SK-N-SH treated with all-trans-retinoic acid at 6 μM for 48 hours (cell line): ENCODE data around the gene B3GLCT.

Source experiments
- ATAC-seq: fragments of 200-7000 bp; cut with Tn5 transposase; 3 replicates; pipeline ENCODE4 v1.9.1; 2020; ENCODE audit warnings: mild to moderate bottlenecking, moderate library complexity
- ARNTL ChIP-seq: fragments of 450-650 bp; formaldehyde crosslinking; IDR thresholded peaks from 2 replicates; pipeline ENCODE4 v1.5.0; 2020; ENCODE audit warnings: low read depth, mild to moderate bottlenecking, moderate library complexity, borderline replicate concordance
- BACH2 ChIP-seq: fragments of 250-450 bp; sonication (Bioruptor Pico); IDR thresholded peaks from 2 replicates; pipeline ENCODE4 v1.9.0; 2021; ENCODE audit warnings: mild to moderate bottlenecking, borderline replicate concordance
- CSDC2 ChIP-seq: fragments of 250-450 bp; sonication (Bioruptor Pico); IDR thresholded peaks from 2 replicates; pipeline ENCODE4 v1.5.0; 2020; ENCODE audit warnings: mild to moderate bottlenecking, moderate library complexity
- ESRRG ChIP-seq: fragments of 250-450 bp; sonication (Bioruptor Pico); IDR thresholded peaks from 2 replicates; pipeline ENCODE4 v1.6.1; 2021; ENCODE audit warnings: mild to moderate bottlenecking
- GLIS3 ChIP-seq: fragments of 250-450 bp; sonication (Bioruptor Pico); IDR thresholded peaks from 2 replicates; pipeline ENCODE4 v1.5.0; 2020; ENCODE audit warnings: mild to moderate bottlenecking, moderate library complexity
- ISL1 ChIP-seq: fragments of 250-450 bp; sonication (Bioruptor Pico); IDR thresholded peaks from 2 replicates; pipeline ENCODE4 v2.1.2; 2022; ENCODE audit warnings: mild to moderate bottlenecking, moderate library complexity
- OSR1 ChIP-seq: fragments of 250-450 bp; sonication (Bioruptor Pico); IDR thresholded peaks from 2 replicates; pipeline ENCODE4 v1.8.0; 2022; ENCODE audit warnings: moderate library complexity, mild to moderate bottlenecking, inconsistent platforms
- PPARA ChIP-seq: fragments of 250-450 bp; sonication (Bioruptor Pico); IDR thresholded peaks from 2 replicates; pipeline ENCODE4 v1.5.0; 2020; ENCODE audit warnings: mild to moderate bottlenecking, borderline replicate concordance
- RARB ChIP-seq: fragments of 250-450 bp; sonication (Bioruptor Pico); IDR thresholded peaks from 2 replicates; pipeline ENCODE4 v1.8.0; 2021; ENCODE audit warnings: mild to moderate bottlenecking, moderate library complexity
- SNAI2 ChIP-seq: fragments of 250-450 bp; sonication (Bioruptor Pico); IDR thresholded peaks from 2 replicates; pipeline ENCODE4 v1.5.0; 2020; ENCODE audit warnings: mild to moderate bottlenecking, moderate library complexity
- TCF4 ChIP-seq: fragments of 250-450 bp; sonication (Bioruptor Pico); IDR thresholded peaks from 2 replicates; pipeline ENCODE4 v1.8.0; 2021; ENCODE audit warnings: mild to moderate bottlenecking, moderate library complexity, borderline replicate concordance
- TOX ChIP-seq: fragments of 250-450 bp; sonication (Bioruptor Pico); IDR thresholded peaks from 2 replicates; pipeline ENCODE4 v1.8.0; 2021; ENCODE audit warnings: mild to moderate bottlenecking, moderate library complexity, borderline replicate concordance
- ZC3H10 ChIP-seq: fragments of 250-450 bp; sonication (Bioruptor Pico); IDR thresholded peaks from 2 replicates; pipeline ENCODE4 v1.5.1; 2021; ENCODE audit warnings: mild to moderate bottlenecking, moderate library complexity
- ZFP3 ChIP-seq: fragments of 250-450 bp; sonication (Bioruptor Pico); IDR thresholded peaks from 2 replicates; pipeline ENCODE4 v1.5.0; 2020; ENCODE audit warnings: mild to moderate bottlenecking, moderate library complexity
- ZFP30 ChIP-seq: fragments of 450-650 bp; formaldehyde crosslinking; IDR thresholded peaks from 2 replicates; pipeline ENCODE4 v1.5.0; 2022; ENCODE audit warnings: mild to moderate bottlenecking, moderate library complexity
- ZNF565 ChIP-seq: fragments of 450-650 bp; formaldehyde crosslinking; conservative IDR thresholded peaks from 2 replicates; pipeline ENCODE4 v1.5.0; 2020; ENCODE audit warnings: low read depth, mild to moderate bottlenecking, moderate library complexity
- ZNF70 ChIP-seq: fragments of 450-650 bp; formaldehyde crosslinking; IDR thresholded peaks from 2 replicates; pipeline ENCODE4 v1.5.0; 2020; ENCODE audit warnings: mild to moderate bottlenecking, moderate library complexity
- ZNF8 ChIP-seq: fragments of 450-650 bp; formaldehyde crosslinking; IDR thresholded peaks from 2 replicates; pipeline ENCODE4 v1.5.0; 2020; ENCODE audit warnings: mild to moderate bottlenecking, moderate library complexity
- TF ChIP-seq, protein P1 (sequence below): fragments of 250-450 bp; sonication (Bioruptor Pico); IDR thresholded peaks from 2 replicates; pipeline ENCODE4 v1.5.0; 2020; ENCODE audit warnings: mild to moderate bottlenecking, moderate library complexity
- TF ChIP-seq, protein P2 (sequence below): fragments of 250-450 bp; sonication (Bioruptor Pico); IDR thresholded peaks from 2 replicates; pipeline ENCODE4 v1.5.1; 2021; ENCODE audit warnings: mild to moderate bottlenecking, moderate library complexity
- TF ChIP-seq, protein P3 (sequence below): fragments of 250-450 bp; sonication (Bioruptor Pico); IDR thresholded peaks from 2 replicates; pipeline ENCODE4 v1.8.0; 2020; ENCODE audit warnings: mild to moderate bottlenecking, moderate library complexity, borderline replicate concordance
- TF ChIP-seq, protein P4 (sequence below): fragments of 250-450 bp; sonication (Bioruptor Pico); IDR thresholded peaks from 2 replicates; pipeline ENCODE4 v1.8.0; 2021; ENCODE audit warnings: low read depth, mild to moderate bottlenecking, moderate library complexity, borderline replicate concordance
- TF ChIP-seq, protein P5 (sequence below): fragments of 250-450 bp; sonication (Bioruptor Pico); IDR thresholded peaks from 2 replicates; pipeline ENCODE4 v1.5.1; 2020; ENCODE audit warnings: low read depth, mild to moderate bottlenecking, moderate library complexity

Gene B3GLCT

DNA sequence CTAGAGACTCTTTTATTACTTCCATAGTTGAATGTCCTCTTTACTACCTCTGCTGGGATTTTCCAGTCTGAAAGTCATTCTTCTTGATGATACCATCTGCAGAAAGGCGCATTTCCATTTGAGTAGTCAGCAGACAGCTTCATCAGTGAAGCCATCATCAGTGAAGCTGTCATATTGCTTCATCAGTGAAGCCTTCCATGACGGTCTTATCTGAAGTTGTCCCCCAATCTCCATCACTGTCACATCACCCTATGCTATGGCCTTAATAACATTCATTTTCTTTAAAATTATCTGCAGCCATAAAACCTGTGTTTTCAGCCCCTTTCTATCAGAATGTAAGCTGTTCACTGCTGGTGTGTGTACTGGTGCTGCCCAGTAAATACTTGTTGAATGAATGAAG, 151.6 kb downstream of the B3GLCT start (continued):
- no peak for TF ChIP-seq ZNF565 (CRISPR knock-in tag)

DNA sequence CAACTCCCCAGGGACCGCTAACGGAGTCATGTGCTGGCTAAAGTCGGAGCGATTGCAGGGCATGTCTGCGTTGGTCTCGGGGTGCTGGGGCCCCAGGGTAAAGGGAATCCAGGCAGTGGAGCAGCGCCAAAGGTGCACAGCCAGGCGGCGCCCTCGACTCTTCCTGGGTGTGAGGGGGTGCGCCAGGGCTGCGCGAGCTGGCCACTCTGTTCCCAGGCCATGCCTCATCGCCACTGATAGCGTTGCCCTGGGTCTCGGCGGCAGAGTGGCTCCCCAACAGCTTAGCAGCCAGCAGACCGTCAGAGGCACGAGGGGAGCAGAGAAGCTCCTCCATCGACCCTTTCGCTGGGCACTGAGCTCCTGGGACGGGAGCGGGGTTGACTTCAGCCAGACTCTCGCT, 152.7 kb downstream of the B3GLCT start:
- TF ChIP-seq ZC3H10 (CRISPR knock-in tag) (no peak), TOX (CRISPR knock-in tag) (no peak), BACH2 (CRISPR knock-in tag) (no peak)
- TF ChIP-seq, all 23 proteins: peak for 0
- no peak for ATAC-seq

DNA sequence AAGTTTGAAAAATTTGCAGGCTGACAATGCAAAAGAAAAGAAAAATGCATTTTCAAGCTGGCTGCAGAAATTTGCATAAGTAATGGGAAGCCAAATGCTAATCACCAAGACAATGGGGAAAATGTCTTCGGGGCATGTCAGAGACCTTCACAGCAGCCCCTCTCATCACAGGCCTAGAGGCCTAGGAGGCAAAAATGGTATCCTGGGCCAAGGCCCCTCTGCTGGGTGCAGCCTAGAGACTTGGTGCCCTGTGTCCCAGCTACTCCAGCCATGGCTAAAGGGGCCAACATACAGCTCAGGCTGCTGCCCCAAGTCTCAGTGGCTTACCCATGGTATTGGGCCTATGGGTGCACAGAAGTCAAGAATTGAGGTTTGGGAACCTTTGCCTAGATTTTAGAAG, 155.2 kb downstream of the B3GLCT start:
- ATAC-seq = no peak
- TF ChIP-seq ZNF565 (CRISPR knock-in tag) (no peak), ZFP30 (CRISPR knock-in tag) (no peak), BACH2 (CRISPR knock-in tag) (no peak), SNAI2 (CRISPR knock-in tag) (no peak), ZNF70 (CRISPR knock-in tag) (no peak), TCF4 (CRISPR knock-in tag) (no peak), TOX (CRISPR knock-in tag) (no peak), CSDC2 (CRISPR knock-in tag) (no peak), ZC3H10 (CRISPR knock-in tag) (no peak), GLIS3 (CRISPR knock-in tag) (no peak), ESRRG (CRISPR knock-in tag) (no peak), ZFP3 (CRISPR knock-in tag) (no peak), ISL1 (CRISPR knock-in tag) (no peak), PPARA (CRISPR knock-in tag) (no peak), ARNTL (CRISPR knock-in tag) (no peak)
- TF ChIP-seq, protein P1, sequence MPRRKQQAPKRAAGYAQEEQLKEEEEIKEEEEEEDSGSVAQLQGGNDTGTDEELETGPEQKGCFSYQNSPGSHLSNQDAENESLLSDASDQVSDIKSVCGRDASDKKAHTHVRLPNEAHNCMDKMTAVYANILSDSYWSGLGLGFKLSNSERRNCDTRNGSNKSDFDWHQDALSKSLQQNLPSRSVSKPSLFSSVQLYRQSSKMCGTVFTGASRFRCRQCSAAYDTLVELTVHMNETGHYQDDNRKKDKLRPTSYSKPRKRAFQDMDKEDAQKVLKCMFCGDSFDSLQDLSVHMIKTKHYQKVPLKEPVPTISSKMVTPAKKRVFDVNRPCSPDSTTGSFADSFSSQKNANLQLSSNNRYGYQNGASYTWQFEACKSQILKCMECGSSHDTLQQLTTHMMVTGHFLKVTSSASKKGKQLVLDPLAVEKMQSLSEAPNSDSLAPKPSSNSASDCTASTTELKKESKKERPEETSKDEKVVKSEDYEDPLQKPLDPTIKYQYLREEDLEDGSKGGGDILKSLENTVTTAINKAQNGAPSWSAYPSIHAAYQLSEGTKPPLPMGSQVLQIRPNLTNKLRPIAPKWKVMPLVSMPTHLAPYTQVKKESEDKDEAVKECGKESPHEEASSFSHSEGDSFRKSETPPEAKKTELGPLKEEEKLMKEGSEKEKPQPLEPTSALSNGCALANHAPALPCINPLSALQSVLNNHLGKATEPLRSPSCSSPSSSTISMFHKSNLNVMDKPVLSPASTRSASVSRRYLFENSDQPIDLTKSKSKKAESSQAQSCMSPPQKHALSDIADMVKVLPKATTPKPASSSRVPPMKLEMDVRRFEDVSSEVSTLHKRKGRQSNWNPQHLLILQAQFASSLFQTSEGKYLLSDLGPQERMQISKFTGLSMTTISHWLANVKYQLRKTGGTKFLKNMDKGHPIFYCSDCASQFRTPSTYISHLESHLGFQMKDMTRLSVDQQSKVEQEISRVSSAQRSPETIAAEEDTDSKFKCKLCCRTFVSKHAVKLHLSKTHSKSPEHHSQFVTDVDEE (CRISPR knock-in tag) = no peak
- TF ChIP-seq, protein P2, sequence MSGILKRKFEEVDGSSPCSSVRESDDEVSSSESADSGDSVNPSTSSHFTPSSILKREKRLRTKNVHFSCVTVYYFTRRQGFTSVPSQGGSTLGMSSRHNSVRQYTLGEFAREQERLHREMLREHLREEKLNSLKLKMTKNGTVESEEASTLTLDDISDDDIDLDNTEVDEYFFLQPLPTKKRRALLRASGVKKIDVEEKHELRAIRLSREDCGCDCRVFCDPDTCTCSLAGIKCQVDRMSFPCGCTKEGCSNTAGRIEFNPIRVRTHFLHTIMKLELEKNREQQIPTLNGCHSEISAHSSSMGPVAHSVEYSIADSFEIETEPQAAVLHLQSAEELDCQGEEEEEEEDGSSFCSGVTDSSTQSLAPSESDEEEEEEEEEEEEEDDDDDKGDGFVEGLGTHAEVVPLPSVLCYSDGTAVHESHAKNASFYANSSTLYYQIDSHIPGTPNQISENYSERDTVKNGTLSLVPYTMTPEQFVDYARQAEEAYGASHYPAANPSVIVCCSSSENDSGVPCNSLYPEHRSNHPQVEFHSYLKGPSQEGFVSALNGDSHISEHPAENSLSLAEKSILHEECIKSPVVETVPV (CRISPR knock-in tag) = no peak
- TF ChIP-seq, protein P3, sequence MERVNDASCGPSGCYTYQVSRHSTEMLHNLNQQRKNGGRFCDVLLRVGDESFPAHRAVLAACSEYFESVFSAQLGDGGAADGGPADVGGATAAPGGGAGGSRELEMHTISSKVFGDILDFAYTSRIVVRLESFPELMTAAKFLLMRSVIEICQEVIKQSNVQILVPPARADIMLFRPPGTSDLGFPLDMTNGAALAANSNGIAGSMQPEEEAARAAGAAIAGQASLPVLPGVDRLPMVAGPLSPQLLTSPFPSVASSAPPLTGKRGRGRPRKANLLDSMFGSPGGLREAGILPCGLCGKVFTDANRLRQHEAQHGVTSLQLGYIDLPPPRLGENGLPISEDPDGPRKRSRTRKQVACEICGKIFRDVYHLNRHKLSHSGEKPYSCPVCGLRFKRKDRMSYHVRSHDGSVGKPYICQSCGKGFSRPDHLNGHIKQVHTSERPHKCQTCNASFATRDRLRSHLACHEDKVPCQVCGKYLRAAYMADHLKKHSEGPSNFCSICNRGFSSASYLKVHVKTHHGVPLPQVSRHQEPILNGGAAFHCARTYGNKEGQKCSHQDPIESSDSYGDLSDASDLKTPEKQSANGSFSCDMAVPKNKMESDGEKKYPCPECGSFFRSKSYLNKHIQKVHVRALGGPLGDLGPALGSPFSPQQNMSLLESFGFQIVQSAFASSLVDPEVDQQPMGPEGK = no peak
- TF ChIP-seq, protein P4, sequence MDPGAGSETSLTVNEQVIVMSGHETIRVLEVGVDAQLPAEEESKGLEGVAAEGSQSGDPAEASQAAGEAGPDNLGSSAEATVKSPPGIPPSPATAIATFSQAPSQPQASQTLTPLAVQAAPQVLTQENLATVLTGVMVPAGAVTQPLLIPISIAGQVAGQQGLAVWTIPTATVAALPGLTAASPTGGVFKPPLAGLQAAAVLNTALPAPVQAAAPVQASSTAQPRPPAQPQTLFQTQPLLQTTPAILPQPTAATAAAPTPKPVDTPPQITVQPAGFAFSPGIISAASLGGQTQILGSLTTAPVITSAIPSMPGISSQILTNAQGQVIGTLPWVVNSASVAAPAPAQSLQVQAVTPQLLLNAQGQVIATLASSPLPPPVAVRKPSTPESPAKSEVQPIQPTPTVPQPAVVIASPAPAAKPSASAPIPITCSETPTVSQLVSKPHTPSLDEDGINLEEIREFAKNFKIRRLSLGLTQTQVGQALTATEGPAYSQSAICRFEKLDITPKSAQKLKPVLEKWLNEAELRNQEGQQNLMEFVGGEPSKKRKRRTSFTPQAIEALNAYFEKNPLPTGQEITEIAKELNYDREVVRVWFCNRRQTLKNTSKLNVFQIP (CRISPR knock-in tag) = no peak
- TF ChIP-seq, protein P5, sequence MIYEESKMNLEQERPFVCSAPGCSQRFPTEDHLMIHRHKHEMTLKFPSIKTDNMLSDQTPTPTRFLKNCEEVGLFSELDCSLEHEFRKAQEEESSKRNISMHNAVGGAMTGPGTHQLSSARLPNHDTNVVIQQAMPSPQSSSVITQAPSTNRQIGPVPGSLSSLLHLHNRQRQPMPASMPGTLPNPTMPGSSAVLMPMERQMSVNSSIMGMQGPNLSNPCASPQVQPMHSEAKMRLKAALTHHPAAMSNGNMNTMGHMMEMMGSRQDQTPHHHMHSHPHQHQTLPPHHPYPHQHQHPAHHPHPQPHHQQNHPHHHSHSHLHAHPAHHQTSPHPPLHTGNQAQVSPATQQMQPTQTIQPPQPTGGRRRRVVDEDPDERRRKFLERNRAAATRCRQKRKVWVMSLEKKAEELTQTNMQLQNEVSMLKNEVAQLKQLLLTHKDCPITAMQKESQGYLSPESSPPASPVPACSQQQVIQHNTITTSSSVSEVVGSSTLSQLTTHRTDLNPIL = no peak

DNA sequence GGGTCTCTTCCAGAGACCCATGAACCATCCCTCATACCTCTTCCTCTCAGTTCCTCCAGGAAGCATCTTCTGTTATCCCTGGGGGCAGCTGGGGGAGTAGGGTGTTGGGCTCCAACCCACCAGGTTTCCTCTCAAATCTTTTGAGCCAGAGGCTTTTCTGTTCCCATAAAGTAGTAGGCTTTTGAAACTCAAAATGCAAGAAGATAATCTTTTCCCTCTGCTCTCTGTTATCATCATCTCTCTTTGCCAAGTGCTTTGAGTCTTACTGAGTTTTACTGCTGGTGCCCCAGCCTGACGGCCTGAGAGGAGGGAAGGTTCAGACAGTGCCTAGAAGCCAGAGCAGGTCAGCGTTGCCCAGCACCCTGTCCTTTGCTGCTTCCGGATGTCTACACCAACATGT, 157.2 kb downstream of the B3GLCT start:
- no peak for ATAC-seq
- TF ChIP-seq ESRRG (CRISPR knock-in tag) (no peak), ZNF70 (CRISPR knock-in tag) (no peak), OSR1 (CRISPR knock-in tag) (no peak), PPARA (CRISPR knock-in tag) (no peak), ARNTL (CRISPR knock-in tag) (no peak), RARB (no peak), ZNF8 (CRISPR knock-in tag) (no peak), GLIS3 (CRISPR knock-in tag) (no peak), SNAI2 (CRISPR knock-in tag) (no peak), ISL1 (CRISPR knock-in tag) (no peak), BACH2 (CRISPR knock-in tag) (no peak), TOX (CRISPR knock-in tag) (no peak), ZFP30 (CRISPR knock-in tag) (no peak), ZNF565 (CRISPR knock-in tag) (no peak), ZC3H10 (CRISPR knock-in tag) (no peak), TCF4 (CRISPR knock-in tag) (no peak)
- TF ChIP-seq, protein P2 (CRISPR knock-in tag) = no peak
- TF ChIP-seq, protein P4 (CRISPR knock-in tag) = no peak
